EL (cell line): Measurements from ENCODE around the gene RFLNA.

Experiments used
- DNase-seq: peaks from one replicate; pipeline ENCODE4 v3.0.0-alpha.2; 2016

RFLNA gene

GRCh38 chr12:124338876-124339603 is 44.1 kb downstream of the RFLNA start:
- DNase-seq, result no peak

- no peak for DNase-seq
Observed at GRCh38 chr12:124340080-124340900, 45.4 kb downstream of the RFLNA start.

- DNase-seq, result no peak
Observed at GRCh38 chr12:124341645-124342069, 46.8 kb downstream of the RFLNA start.

- DNase-seq, result no peak
Observed at GRCh38 chr12:124344022-124344421, 49.1 kb downstream of the RFLNA start.

GRCh38 chr12:124344526-124344925 is 49.6 kb downstream of the RFLNA start:
- DNase-seq, result no peak

- no peak for DNase-seq
Observed at GRCh38 chr12:124345795-124346194, 50.9 kb downstream of the RFLNA start.

GRCh38 chr12:124346425-124347168 is 51.7 kb downstream of the RFLNA start:
- DNase-seq, result no peak

GRCh38 chr12:124347335-124347734 is 52.4 kb downstream of the RFLNA start:
- no peak for DNase-seq

GRCh38 chr12:124347805-124348658 is 53.1 kb downstream of the RFLNA start:
- no peak for DNase-seq

GRCh38 chr12:124348659-124349380 is 53.9 kb downstream of the RFLNA start:
- DNase-seq, result no peak

GRCh38 chr12:124350491-124350890 is 55.6 kb downstream of the RFLNA start:
- DNase-seq, result no peak

GRCh38 chr12:124351422-124351821 is 56.5 kb downstream of the RFLNA start:
- DNase-seq, result no peak

GRCh38 chr12:124352257-124352656 is 57.4 kb downstream of the RFLNA start:
- DNase-seq, result no peak

GRCh38 chr12:124352839-124353238 is 57.9 kb downstream of the RFLNA start:
- DNase-seq, result no peak

GRCh38 chr12:124354400-124354799 is 59.5 kb downstream of the RFLNA start:
- no peak for DNase-seq

- DNase-seq, result no peak
Observed at GRCh38 chr12:124356221-124356620, 61.3 kb downstream of the RFLNA start.

- DNase-seq, result no peak
Observed at GRCh38 chr12:124357616-124358015, 62.7 kb downstream of the RFLNA start.

GRCh38 chr12:124358572-124358971 is 63.7 kb downstream of the RFLNA start:
- DNase-seq, result no peak

GRCh38 chr12:124359671-124360581 is 65.0 kb downstream of the RFLNA start:
- no peak for DNase-seq

GRCh38 chr12:124361074-124361970 is 66.4 kb downstream of the RFLNA start:
- no peak for DNase-seq
